WTC11 (cell line): Measurements from ENCODE around the gene FILIP1L.

ENCODE experiments used
- ATF1 ChIP-seq: sonication (generic); formaldehyde crosslinking; IDR thresholded peaks from 2 replicates; pipeline ENCODE4 v1.8.1; 2023; ENCODE audit warnings: mild to moderate bottlenecking, moderate library complexity, missing genetic modification reagents
- CBFB ChIP-seq: sonication (generic); formaldehyde crosslinking; IDR thresholded peaks from 2 replicates; pipeline ENCODE4 v1.8.1; 2022; ENCODE audit warnings: mild to moderate bottlenecking, low read depth, missing genetic modification reagents
- NFE2L1 ChIP-seq: sonication (generic); formaldehyde crosslinking; IDR thresholded peaks from 2 replicates; pipeline ENCODE4 v1.8.1; 2023; ENCODE audit warnings: missing genetic modification reagents
- ZNF138 ChIP-seq: sonication (generic); formaldehyde crosslinking; conservative IDR thresholded peaks from 2 replicates; pipeline ENCODE4 v1.8.1; 2022; ENCODE audit warnings: mild to moderate bottlenecking, moderate library complexity, missing genetic modification reagents
- ZNF232 ChIP-seq: sonication (generic); formaldehyde crosslinking; IDR thresholded peaks from 2 replicates; pipeline ENCODE4 v1.8.0; 2022; ENCODE audit warnings: mild to moderate bottlenecking, missing genetic modification reagents
- TF ChIP-seq, protein P1 (sequence below): fragments of 200-600 bp; IDR thresholded peaks from 2 replicates; pipeline ENCODE4 v1.8.0; 2022; ENCODE audit warnings: antibody characterized with exemption
- TF ChIP-seq, protein P2 (sequence below): sonication (generic); formaldehyde crosslinking; IDR thresholded peaks from 2 replicates; pipeline ENCODE4 v1.8.0; 2022; ENCODE audit warnings: mild to moderate bottlenecking, missing genetic modification reagents
- TF ChIP-seq, protein P3 (sequence below): sonication (generic); formaldehyde crosslinking; IDR thresholded peaks from 2 replicates; pipeline ENCODE4 v1.8.1; 2023; ENCODE audit warnings: mild to moderate bottlenecking, missing genetic modification reagents, borderline replicate concordance

DNA sequence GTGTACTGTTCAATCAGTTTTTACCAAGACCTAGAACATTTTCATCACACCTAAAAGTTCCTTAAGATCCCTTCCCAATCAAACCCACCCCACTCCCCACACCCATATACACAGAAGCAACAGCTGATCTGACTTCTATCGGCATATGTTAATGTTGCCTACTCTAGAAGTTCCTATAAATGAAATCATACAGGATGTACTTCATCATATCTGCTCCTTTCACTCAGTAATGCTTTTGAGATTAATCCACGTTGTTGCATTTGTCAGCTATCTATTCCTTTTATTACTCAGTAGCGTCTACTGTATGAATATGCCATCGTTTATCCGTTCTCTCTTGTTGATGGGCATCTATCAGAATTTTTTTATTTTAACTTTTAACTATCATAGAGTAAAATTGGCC is 14.3 kb upstream of the FILIP1L start:
- TF ChIP-seq, protein P1, sequence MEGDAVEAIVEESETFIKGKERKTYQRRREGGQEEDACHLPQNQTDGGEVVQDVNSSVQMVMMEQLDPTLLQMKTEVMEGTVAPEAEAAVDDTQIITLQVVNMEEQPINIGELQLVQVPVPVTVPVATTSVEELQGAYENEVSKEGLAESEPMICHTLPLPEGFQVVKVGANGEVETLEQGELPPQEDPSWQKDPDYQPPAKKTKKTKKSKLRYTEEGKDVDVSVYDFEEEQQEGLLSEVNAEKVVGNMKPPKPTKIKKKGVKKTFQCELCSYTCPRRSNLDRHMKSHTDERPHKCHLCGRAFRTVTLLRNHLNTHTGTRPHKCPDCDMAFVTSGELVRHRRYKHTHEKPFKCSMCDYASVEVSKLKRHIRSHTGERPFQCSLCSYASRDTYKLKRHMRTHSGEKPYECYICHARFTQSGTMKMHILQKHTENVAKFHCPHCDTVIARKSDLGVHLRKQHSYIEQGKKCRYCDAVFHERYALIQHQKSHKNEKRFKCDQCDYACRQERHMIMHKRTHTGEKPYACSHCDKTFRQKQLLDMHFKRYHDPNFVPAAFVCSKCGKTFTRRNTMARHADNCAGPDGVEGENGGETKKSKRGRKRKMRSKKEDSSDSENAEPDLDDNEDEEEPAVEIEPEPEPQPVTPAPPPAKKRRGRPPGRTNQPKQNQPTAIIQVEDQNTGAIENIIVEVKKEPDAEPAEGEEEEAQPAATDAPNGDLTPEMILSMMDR: no peak
- TF ChIP-seq ZNF138 (CRISPR knock-in tag) (no peak), ATF1 (CRISPR knock-in tag) (no peak), NFE2L1 (CRISPR knock-in tag) (no peak), ZNF232 (no peak), CBFB (CRISPR knock-in tag) (no peak)
- TF ChIP-seq, protein P2, sequence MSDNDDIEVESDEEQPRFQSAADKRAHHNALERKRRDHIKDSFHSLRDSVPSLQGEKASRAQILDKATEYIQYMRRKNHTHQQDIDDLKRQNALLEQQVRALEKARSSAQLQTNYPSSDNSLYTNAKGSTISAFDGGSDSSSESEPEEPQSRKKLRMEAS: no peak
- TF ChIP-seq, protein P3, sequence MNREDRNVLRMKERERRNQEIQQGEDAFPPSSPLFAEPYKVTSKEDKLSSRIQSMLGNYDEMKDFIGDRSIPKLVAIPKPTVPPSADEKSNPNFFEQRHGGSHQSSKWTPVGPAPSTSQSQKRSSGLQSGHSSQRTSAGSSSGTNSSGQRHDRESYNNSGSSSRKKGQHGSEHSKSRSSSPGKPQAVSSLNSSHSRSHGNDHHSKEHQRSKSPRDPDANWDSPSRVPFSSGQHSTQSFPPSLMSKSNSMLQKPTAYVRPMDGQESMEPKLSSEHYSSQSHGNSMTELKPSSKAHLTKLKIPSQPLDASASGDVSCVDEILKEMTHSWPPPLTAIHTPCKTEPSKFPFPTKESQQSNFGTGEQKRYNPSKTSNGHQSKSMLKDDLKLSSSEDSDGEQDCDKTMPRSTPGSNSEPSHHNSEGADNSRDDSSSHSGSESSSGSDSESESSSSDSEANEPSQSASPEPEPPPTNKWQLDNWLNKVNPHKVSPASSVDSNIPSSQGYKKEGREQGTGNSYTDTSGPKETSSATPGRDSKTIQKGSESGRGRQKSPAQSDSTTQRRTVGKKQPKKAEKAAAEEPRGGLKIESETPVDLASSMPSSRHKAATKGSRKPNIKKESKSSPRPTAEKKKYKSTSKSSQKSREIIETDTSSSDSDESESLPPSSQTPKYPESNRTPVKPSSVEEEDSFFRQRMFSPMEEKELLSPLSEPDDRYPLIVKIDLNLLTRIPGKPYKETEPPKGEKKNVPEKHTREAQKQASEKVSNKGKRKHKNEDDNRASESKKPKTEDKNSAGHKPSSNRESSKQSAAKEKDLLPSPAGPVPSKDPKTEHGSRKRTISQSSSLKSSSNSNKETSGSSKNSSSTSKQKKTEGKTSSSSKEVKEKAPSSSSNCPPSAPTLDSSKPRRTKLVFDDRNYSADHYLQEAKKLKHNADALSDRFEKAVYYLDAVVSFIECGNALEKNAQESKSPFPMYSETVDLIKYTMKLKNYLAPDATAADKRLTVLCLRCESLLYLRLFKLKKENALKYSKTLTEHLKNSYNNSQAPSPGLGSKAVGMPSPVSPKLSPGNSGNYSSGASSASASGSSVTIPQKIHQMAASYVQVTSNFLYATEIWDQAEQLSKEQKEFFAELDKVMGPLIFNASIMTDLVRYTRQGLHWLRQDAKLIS (CRISPR knock-in tag): no peak
